A549 (cell line): ENCODE results near the gene AP3S2.

Experiments used
- CTCF ChIP-seq: fragments of >200 bp; sonication (Bioruptor Twin); formaldehyde crosslinking; IDR thresholded peaks from 3 replicates; pipeline ENCODE4 v1.5.1; 2016
- EP300 ChIP-seq, 2 experiments: fragments of >200 bp; sonication (Bioruptor Twin); formaldehyde crosslinking; IDR thresholded peaks; 2 replicates in 1 of 2; 3 replicates in 1 of 2; pipeline ENCODE4 v1.6.1; 2016 to 2017
- JUN ChIP-seq, 2 experiments: fragments of >200 bp; sonication (Bioruptor Twin); formaldehyde crosslinking; IDR thresholded peaks; 2 replicates in 1 of 2; 3 replicates in 1 of 2; pipeline ENCODE4 v1.6.1; 2016 to 2017
- JUNB ChIP-seq: fragments of >200 bp; sonication (Bioruptor Twin); formaldehyde crosslinking; IDR thresholded peaks from 2 replicates; pipeline ENCODE4 v1.6.1; 2016
- MAFK ChIP-seq: fragments of 450-650 bp; IDR thresholded peaks from 2 replicates; pipeline ENCODE4 v1.6.1; 2014; ENCODE audit not compliant: partially characterized antibody
- NR3C1 ChIP-seq: fragments of >200 bp; sonication (Bioruptor Twin); formaldehyde crosslinking; IDR thresholded peaks from 3 replicates; pipeline ENCODE4 v1.6.1; 2017
- POLR2A ChIP-seq: IDR thresholded peaks from 2 replicates; pipeline ENCODE4 v1.6.1; 2012; ENCODE audit warnings: mild to moderate bottlenecking, low read length
- SMC3 ChIP-seq: fragments of >200 bp; sonication (Bioruptor Twin); formaldehyde crosslinking; IDR thresholded peaks from 3 replicates; pipeline ENCODE4 v1.6.1; 2018; ENCODE audit warnings: inconsistent platforms
- ZNF302 ChIP-seq: fragments of 250-450 bp; sonication (Bioruptor Pico); IDR thresholded peaks from 2 replicates; pipeline ENCODE4 v1.9.0; 2021; ENCODE audit warnings: inconsistent platforms, mild to moderate bottlenecking, moderate library complexity
- TF ChIP-seq, protein P1 (sequence below): IDR thresholded peaks from 2 replicates; pipeline ENCODE4 v1.6.1; 2012
- TF ChIP-seq, protein P2 (sequence below): fragments of >200 bp; sonication (Bioruptor Twin); formaldehyde crosslinking; IDR thresholded peaks from 3 replicates; pipeline ENCODE4 v1.6.1; 2016

GRCh38 chr15:89833966-89834365 lies 59.8 kb downstream of the AP3S2 start:
- TF ChIP-seq CTCF (no peak), EP300 (IDR thresholded peaks at IDR 0.05) (no peak), MAFK (no peak), POLR2A (no peak), SMC3 (no peak), ZNF302 (CRISPR knock-in tag) (no peak), JUNB (no peak), NR3C1 (no peak), JUN (IDR thresholded peaks at IDR 0.05) (no peak)
- TF ChIP-seq, protein P1, sequence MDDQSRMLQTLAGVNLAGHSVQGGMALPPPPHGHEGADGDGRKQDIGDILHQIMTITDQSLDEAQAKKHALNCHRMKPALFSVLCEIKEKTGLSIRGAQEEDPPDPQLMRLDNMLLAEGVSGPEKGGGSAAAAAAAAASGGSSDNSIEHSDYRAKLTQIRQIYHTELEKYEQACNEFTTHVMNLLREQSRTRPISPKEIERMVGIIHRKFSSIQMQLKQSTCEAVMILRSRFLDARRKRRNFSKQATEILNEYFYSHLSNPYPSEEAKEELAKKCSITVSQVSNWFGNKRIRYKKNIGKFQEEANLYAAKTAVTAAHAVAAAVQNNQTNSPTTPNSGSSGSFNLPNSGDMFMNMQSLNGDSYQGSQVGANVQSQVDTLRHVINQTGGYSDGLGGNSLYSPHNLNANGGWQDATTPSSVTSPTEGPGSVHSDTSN: no peak
- TF ChIP-seq, protein P2, sequence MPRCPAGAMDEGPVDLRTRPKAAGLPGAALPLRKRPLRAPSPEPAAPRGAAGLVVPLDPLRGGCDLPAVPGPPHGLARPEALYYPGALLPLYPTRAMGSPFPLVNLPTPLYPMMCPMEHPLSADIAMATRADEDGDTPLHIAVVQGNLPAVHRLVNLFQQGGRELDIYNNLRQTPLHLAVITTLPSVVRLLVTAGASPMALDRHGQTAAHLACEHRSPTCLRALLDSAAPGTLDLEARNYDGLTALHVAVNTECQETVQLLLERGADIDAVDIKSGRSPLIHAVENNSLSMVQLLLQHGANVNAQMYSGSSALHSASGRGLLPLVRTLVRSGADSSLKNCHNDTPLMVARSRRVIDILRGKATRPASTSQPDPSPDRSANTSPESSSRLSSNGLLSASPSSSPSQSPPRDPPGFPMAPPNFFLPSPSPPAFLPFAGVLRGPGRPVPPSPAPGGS: no peak
